NCI-H1417 treated with DMSO at 0.1 percent for 48 hours (cell line): Measurements from ENCODE around the gene NLRC3.

Experiments
- DNase-seq: peaks from one replicate; lab custom pipeline; 2025; lab: John Stamatoyannopoulos, UW

The NLRC3 gene

DNA sequence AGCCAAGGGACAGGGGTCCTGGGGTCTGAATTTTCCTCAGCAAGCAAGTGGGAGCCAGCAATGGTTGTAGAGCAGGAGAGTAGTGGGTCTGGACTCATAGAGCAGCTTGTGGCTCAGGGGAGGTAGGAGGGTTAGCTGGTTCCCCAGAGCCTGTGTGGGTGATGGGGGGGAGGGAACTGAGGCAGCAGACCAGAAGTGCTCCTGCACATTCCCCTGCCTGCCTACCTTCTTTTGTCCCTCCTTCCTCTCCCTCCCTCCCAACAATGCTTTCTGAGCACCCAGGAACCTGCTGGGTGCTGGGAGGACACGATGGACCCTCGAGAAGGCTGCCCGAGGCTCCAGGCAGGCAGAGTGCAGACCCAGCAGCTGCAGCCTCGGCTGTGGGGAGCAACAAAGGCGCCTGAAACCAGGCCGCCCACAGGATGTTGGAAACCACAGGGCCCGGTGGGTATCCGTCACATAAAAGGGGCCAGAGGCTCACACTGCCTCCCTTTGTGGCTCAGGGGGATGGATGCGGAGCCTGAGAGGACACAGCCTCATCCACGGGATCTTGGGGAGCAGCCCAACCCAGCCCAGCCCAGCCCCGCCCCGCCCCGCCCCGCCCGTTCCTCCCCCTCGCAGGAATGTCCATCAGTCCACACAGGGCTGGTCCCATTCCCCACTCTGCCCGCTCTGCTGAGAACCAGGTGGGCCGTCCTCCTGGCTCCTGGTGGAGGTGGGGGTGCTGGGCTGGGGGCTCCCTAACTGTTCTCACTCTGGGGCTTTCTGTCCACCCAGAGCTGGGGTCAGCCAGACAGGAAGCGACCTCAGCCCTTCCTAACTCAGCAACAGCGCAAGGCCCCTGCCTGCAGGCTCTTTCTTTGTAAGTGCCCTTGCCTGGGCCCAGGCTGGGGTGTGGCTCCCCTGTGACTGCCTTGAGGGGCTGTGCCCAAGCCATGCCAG lies 1.7 kb upstream of the NLRC3 start:
- no peak for DNase-seq

DNA sequence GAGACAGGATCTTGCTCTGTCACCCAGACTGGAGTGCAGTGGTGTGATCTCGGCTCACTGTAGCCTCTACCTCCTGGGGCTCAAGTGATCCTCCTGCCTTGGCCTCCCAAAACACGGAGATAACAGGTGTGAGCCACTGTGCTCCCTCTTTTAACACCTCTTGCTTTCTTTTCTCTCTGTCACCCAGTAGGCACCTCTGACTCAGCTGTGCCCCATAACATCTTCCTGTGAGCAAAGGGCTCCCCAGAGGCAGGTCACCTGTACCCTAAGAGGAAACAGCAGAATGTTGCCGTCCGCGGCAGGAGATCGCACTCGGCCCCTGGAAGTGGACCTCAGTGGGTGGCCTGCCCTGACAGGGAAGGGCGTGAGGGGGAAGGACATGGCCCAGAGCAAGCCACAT lies 918 bp upstream of the NLRC3 start:
- DNase-seq = no peak

DNA sequence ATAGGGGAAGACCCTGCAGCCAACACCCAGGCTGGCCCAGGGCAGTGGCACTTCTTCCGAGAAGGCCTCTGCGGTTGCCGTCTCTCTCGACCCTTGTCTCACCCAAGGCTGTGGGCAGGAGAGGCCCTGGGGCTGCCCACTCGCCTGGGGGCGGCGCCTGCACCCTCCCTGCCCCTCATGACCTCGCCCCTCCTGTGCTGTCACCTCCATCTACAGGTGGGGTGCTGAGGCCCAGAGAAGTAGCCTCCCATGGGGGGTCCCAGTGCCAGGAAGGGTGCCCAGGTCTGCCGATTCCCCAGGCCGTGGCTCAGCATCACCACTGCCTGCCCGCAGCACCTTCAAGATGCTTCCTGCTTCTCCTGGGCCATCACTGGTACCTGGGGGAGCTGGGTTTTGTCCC lies 992 bp downstream of the NLRC3 start:
- DNase-seq = no peak

DNA sequence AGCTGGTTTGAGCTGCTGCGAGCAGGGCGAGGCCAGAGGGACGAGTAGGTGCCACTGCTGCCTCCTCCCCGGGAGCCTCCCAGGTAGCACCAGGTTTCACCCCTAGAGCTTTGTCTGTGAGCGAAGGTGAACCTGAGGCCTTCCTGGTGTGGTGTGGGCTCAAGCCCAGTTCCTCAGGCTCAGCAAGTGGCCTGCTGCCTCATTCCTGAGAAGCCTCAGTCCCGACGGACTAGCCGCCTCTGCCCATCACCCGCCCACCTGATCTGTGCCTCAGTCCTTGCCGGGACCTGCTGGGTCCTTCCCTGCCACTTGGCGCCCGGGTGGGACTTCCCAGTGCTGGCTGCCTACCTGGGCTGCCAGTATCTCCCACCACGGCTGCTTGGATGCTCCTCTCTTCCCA lies 1.7 kb downstream of the NLRC3 start:
- DNase-seq = no peak

DNA sequence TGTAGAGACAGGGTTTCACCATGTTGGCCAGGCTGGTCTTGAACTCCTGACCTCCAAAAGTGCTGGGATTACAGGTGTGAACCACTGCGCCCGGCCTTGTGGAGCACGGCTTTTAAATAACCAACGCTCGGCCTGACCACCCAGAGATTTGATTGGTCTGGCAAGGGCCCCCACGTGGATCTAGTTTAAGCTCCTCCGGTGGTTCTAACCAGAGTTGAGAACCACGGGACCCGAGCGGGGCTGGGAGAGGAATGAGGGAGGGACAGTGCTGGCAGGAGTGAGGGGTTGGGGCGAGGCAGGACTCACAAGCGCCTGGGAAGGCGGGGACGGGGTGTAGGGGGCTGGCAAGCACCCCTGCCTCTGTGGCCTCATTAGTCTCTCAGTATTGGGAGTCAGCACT lies 3.0 kb downstream of the NLRC3 start:
- DNase-seq = no peak

DNA sequence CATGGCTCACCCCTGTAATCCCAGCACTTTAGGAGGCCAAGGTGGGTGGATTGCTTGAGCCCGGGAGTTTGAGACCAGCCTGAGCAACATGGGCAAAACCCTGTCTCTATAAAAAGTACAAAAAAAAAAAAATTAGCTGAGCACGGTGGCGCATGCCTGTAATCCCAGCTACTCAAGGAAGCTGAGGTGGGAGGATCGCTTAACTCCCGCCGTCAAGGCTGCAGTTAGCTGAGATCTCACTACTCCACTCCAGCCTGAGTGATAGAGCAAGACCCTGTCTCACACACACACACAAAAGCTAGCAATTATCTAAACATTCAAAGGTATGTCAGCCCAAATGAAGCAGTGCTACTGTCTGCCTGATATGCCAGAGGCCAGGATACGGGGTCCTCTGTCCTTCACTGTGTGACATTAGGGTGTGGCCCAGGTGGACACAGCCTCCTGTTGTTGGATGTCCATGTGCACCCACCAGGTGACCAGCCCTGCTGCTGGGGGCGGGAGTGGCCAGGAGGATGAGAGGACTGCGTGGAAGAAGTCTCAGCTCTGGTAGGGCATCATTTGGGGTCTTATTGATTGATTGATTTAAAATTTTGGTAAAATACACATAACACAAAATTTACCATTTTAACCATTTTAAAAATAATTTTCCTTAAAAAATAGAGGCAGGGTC lies 3.9 kb downstream of the NLRC3 start:
- DNase-seq = no peak

DNA sequence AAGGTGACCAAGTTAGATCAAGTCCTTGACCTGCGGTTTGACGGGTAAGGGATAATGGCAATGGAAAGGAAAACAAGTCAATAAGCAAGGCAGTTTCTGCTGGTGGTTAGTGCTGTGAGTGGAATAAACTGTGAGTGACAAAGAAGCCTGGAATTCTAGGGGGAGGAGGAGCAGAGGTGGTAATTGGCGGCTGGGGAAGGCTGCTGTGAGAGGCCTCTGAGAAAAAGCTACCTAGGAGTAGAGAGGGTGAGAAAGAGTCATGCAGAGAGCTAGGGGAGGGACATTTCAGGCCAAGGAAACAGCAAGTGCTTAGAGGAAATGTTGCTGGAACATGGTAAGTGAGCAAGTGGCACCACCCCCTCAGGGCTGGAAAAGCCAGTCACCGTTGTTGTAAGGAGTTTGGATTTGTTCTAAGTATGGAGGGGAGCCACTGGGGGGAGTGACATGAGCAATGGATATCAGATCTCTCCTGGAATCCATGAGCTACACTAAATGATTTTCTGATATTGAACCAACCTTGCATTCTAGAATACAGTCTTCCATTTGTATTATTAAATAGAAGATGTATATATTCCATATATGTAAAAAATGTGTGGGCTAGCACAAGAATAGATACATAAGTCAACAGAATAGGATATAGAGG lies 6.7 kb downstream of the NLRC3 start:
- no peak for DNase-seq

DNA sequence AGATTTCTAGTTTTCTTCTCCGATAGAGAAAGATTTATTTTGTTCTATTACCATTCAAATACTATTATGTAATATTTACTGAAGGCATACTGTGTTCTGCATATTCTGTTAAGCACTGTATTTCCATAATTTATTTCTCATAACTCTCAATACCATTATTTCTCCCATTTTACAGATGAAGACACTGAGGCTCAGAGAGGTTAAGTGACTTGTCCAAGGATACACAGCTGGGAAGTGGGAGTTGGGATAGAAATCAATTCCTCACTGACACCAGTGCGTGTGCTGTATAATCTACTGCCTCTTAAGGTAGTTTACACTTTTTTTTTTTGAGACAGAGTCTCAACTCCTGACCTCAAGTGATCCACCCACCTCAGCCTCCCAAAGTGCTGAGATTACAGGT lies 7.4 kb downstream of the NLRC3 start:
- no peak for DNase-seq

DNA sequence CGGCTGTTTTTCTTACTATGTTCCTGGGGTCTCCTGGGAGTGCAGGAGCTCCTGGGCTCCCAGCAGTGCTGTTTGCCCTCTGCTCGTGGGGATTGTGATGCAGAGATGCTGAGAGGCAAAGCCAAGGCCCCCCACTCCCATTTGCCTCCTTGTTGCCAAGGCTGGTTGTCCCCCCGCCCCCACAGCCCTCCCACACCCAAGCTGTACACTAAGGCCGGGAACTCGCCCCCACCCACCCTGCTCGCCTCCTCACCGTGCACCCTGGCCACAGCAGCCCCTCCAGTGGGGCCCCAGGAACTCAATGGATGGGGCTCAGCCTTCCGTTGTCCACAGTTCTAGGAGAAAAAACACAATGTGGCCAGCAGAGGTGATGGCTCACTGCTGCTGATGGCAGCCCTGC lies 10.2 kb downstream of the NLRC3 start:
- DNase-seq = no peak

DNA sequence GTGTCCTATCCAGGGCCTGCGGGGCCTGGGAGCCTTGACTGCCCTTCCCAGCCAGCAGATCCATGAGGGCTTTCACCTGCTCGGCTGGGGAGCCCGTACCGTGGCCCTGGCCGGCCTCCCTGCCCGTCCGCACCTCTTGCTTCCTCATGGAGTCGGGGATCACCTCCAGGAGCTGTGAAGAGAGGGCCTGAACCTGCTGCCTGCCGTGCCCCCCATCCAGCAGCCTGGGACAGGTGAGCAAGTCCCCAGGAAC lies 12.4 kb downstream of the NLRC3 start:
- DNase-seq = no peak

DNA sequence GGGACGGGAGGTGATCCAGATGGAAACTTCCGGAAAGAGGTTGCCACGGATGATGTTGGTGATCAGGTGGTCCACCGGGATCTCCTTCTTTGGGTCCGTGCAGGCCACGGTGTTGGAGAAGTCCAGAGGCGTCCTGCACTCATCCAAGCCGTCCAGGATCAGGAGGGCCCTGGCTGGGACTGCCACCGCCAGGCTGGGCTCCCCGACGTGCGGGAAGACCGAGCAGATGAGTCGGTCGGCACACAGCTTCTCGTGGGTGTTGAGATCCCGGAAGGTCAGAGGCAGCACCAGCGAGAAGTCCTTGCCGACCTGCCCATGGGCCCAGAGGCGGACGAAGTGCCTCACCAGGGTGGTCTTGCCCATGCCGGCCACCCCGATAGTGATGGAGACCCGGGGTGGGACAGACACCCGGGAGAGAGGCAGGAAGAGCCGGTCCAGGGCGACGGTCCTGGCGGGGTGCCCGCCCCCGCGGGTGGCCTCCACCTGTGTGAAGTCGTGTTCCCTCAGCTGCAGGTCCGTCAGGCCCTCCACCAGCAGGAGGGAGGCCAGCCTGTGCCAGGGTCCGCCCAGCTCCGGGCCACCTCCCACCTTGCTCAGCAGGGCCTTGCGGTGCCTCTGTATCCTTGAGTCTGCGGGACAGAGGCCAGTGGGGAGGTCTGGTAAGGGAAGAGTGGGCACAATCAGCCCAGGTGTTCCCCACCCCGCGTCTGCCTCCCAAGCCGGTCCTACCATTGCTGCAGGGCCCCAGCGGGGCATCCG lies 12.9 kb downstream of the NLRC3 start:
- no peak for DNase-seq

DNA sequence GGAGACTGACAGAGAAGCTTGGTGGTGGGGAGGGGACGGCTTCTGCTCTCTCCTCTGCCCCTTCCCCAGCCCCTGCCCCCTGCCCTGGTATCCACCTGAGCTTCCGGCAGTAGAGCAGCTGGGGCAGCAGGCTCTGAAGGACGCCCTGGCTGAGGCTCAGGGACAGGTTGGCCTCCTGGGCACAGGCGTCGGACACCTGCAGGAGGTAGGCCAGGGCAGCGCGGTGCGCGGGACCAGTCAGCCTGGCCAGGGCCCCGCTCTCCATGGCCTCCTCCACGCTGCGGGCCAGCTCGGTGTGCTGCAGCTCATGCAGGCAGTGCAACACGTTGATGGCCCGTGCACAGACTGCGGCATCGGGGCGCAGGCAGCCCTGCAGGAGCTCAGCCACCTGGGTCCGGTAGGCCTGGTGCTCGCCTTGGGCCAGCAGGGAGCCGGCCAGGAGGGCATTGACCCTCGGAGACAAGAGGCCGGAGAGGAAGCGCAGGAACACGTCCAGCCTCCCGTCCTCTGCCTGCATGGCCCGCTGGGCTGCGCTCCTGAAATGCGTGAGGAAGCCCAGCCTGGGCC lies 14.2 kb downstream of the NLRC3 start:
- DNase-seq = no peak

DNA sequence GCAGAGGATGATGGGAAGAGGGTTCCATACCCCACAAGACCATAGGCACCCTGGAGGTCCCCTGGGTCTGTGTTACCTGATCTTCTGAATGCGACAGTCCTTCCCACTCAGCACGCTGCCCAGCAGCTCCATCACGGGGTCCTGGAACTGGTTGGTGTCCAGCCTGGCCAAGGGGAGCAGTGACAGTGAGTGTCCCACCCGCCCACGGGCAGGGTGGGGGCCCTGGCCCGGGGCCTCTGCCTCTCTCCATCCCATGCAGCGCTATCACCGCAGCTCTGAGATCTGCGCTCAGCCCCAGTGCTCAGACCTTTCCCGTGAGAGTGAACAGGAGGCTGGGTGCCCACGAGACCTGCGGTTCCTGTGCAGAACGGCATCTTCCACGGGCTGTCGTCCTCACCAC lies 15.6 kb downstream of the NLRC3 start:
- no peak for DNase-seq

DNA sequence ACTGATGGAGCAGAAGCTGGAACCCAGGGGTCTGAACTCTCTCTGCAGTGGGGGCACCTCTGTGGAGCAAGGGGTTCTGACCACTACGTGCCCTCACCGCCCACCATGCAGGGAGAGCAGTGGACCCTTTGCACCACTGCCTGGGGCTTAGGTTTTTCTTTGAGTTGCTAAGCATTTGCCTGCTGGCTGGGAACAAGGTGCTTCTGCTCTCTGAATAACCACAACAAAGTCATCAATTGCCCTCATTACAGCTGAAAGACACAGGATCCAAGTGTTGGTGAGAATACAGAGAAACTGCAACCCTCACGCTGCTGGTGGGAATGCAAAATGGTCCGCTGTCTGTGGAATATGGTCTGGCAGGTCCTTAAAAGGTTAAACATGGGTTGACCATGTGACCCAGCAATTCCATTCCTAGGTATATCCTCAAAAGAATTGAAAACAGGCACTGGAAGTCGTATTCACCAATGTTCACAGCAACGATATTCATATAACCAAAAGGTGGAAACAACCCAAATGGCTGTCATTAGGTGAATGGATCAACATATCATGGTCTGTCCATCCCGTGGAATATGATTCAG lies 22.8 kb downstream of the NLRC3 start:
- no peak for DNase-seq

DNA sequence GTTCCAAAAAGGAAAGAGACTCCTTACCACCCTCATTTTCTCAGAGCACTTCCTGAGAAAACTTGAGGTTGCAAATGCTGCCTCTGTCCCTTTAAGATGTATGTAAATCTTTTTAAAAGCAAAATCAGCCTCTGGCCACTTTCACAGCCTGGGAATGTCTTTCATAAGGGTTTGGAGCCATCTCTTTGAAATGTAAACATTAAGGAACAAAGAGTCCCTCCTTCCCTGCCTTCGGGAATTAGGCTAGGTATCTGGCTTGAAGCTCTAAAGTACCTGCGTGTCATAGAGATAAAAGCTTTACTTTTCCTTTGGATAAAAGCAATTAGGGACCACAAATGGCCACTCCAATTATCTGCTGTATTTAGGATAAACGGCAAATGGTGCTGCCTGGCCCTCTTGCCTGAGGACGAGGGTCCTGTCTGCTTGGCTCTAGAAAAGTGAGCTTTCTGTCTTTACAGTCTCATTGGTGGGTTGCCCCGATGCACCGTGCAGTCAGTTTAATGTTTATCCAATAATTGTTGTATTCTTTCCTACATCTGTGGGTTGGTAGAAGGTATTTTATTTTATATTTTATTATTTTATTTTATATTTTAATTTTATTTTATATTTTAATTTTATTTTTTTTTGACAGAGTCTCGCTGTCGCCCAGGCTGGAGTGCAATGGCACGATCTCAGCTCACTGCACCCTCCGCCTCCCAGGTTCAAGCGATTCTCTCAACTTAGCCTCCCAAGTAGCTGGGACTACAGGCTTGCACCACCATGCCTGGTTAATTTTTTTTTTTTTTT lies 23.9 kb downstream of the NLRC3 start:
- DNase-seq = no peak

DNA sequence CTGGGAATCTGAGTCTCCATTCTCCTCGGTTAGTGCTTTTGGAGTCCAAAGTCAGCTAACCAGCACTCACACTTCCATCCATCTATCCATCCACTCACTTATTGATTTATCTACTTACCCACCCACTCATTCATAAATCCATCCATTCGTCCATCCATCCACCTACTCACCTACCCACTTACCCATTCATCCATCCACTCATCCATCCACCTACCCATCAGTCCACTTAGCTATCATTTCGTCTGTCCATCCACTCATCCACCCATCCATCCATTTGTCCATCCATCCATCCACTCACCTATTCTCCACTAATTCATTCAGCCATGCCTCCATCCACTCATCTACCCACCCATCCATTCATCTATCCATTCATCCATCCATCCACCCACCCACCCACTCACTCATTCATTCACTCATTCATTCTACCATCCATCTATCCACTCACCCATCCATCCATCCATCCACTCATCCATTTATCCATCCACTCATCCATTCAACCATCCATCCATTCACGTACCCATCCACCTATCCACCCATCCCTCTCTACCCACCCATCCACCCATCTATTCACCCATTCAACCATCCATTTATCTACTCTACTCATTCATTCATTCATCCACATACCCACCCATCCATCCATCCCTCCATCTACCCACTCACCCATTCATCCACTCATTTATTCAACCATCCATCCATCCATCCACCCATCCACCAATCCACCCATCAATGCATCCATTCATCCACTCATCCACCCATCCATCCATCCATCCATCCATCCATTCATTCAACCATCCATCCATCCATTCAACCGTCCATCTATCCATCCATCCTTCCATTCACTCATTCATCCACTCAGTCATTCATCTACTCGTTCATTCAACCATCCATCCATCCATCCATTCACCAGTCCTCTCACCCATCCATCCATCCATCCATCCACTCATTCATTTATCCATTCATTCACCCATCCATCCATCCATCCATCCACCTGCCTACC lies 26.1 kb downstream of the NLRC3 start:
- DNase-seq = no peak

DNA sequence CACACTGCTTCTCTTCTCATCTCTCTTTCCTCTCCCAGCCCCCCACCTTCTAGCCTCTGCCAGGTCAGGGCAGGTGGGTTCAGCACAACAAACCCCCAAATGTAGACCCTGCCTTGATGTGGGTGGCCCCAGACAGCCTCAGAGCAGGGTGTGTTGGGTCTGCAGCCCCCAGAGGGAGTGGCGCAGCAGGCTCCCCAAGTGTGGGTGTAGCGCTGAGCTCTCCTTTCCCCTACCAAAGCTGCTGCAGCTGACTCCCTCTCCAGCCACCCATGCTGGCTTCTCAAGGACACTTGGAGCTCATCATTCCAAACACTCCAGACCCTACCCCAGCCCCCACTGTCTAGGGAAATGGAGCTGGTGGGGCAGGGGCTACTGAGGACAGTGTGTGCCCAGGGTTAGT lies 27.3 kb downstream of the NLRC3 start:
- DNase-seq = no peak

DNA sequence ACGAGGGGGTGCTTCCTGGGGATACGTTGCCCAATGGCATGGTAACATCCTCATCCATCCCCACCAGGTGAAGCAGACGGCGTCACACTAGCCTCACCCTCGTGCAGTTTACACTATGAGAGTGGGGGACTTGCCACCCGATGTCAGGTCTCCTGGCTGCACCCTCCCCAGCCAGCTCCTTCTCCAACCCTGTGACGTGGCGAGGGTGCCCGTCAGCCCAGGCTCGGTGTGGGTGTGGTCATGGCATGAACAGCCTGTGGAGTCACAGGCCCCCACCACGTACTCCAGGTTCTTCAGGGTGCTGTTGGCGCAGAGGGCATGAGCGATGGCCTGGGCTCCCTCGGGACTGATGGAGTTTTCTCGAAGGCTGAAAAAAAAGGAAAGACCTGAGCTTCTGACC lies 28.3 kb downstream of the NLRC3 start:
- no peak for DNase-seq

DNA sequence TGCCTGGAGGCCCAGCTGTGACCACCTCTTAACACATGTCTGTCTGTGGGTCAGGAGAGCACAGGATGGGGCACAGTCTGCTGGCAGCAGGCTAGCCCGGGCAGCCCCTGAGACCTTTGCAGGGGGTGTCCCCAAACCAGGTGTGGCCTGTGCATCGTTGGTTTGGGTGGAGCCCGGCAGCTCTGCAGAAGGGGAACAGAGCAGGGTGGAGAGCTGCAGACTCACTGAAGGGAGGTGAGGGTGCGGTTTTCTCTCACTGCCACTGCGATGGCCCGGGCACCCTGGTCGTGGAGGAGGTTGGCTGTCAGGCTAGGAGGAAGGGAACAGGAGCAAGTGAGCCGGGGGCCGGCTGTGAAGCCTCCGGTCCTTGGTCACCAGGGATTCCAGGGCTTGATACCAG lies 28.8 kb downstream of the NLRC3 start:
- no peak for DNase-seq
